WERI-Rb-1 (cell line): ENCODE results near the gene CA5B.

Source experiments
- DNase-seq: peaks from one replicate; pipeline ENCODE4 v3.0.0-alpha.2; 2020
- H3K27ac ChIP-seq: fragments of 250-450 bp; sonication (Bioruptor Pico); 2 replicates; pipeline ENCODE4 v1.5.1; 2020; ENCODE audit warnings: mild to moderate bottlenecking, moderate library complexity
- H3K27me3 ChIP-seq: fragments of 250-450 bp; sonication (Bioruptor Pico); 2 replicates; pipeline ENCODE4 v1.5.1; 2021; ENCODE audit warnings: mild to moderate bottlenecking, low read depth, moderate library complexity; ENCODE audit not compliant: insufficient read depth, severe bottlenecking
- H3K36me3 ChIP-seq: fragments of 250-450 bp; sonication (Bioruptor Pico); 2 replicates; pipeline ENCODE4 v1.5.1; 2020; ENCODE audit warnings: mild to moderate bottlenecking, moderate library complexity
- H3K4me3 ChIP-seq: 2 replicates; pipeline ENCODE4 v1.5.1; 2011; ENCODE audit warnings: low read depth, mild to moderate bottlenecking, control low read depth, low read length
- H3K9me3 ChIP-seq: fragments of 250-450 bp; sonication (Bioruptor Pico); 2 replicates; pipeline ENCODE4 v1.5.1; 2021; ENCODE audit warnings: mild to moderate bottlenecking, moderate library complexity; ENCODE audit not compliant: severe bottlenecking
- CTCF ChIP-seq: IDR thresholded peaks from 2 replicates; pipeline ENCODE4 v1.5.1; 2011; ENCODE audit warnings: low read depth, mild to moderate bottlenecking, control low read depth, inconsistent platforms, low read length

Gene CA5B

DNA sequence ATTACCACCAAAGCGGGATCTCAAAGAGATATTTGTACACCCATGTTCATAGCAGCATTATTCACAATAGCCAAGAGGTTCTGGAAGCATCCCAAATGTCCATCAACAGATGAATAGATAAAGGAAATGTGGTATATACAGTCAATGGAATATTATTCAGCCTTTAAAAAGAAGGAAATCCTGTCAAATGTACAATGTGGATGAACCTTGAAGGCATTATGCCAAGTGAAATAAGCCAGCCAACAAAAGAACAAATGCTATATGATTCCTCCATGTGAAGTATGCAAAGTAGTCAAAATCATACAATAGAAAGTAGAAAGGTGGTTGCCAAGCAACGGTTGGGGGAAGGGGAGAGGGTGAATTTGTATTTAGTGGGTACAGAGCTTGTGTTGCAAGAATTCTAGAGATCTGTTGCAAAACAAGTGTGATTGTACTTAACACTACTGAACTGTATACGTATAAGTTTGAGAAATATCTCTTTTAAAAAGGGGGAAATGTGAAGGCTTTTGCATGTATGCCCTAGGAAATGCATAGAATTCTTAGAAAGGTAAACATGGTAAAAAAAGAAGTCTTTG, 47.2 kb downstream of the CA5B start:
- no peak for DNase-seq
- H3K9me3 ChIP-seq: no peaks in the 10 kb centered on the region
- H3K27ac ChIP-seq: no peak overlapping the region
- peaks cover 3% of the 10 kb centered on the region; the same call in 1 of the 2 replicates for H3K36me3 ChIP-seq
- H3K27me3 ChIP-seq: no peaks in the 10 kb centered on the region
- H3K4me3 ChIP-seq: no peak overlapping the region
- no peak for TF ChIP-seq CTCF

DNA sequence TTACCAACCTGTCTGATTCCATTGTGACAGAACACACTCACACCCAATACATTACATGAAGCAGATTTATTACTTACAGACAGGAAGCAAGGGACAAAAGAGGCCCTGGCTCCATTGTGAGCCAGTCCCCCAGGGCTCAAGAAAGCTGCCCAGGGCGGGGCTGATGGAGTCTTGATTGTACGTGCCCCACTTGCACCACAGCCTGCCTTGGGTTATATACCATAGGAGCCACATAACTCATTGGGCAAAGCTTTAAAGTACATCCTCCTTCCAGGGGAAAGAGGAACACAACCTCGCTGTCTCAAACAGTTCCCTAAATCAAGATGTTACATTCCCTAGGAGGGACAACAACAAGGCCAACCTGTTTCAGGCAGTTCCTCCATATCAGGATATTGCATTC, 48.8 kb downstream of the CA5B start:
- H3K27me3 ChIP-seq: no peaks in the 10 kb centered on the region
- H3K27ac ChIP-seq: no peak overlapping the region
- TF ChIP-seq CTCF: no peak
- no peak overlapping the region for H3K4me3 ChIP-seq
- H3K36me3 ChIP-seq: peaks cover 4% of the 10 kb centered on the region
- H3K9me3 ChIP-seq: no peaks in the 10 kb centered on the region
- no peak for DNase-seq

- Histone ChIP-seq H3K27ac (peak within 1 kb of the TSS; percentile 75), H3K9me3 (no peaks in the 10 kb centered on the region), H3K4me3 (peak within 1 kb of the TSS; percentile 85), H3K27me3 (no peaks in the 10 kb centered on the region), H3K36me3 (peaks cover 22% of the 10 kb centered on the region)
- TF ChIP-seq CTCF: no peak
- peak; percentile 89 for DNase-seq
Observed at GRCh38 chrX:15789979-15790768, 52.1 kb downstream of the CA5B start, which contains the start of gene ZRSR2. TSS of gene ZRSR2 (plus strand) at chrX:15790484. CDS start at chrX:15790496, 12 bp downstream.

DNA sequence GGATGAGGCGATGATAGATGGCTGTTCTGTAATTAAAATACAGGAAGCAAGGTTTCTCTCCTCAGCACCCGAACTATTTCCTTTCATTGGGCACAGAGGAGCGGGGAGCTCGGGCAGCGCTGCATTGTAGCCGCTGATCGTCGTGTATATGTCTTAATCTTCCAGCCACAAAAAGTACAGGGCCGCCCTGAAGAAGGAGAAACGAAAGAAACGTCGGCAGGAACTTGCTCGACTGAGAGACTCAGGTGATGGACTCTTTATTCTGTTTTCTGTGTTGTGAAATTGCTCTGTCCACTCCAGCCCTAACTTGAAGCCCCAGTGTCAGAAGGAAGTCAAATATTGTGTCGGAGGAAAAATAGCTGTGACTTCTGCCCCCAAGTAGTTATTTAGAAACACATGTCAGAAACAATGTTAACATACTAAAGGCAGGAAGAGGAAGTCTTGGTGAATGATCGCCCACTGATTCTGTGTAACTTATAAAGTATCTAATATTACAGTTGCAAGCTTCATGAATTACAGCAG, 52.8 kb downstream of the CA5B start:
- Histone ChIP-seq H3K36me3 (peaks cover 22% of the 10 kb centered on the region), H3K27ac (peak overlapping the region; percentile 75), H3K9me3 (no peaks in the 10 kb centered on the region), H3K4me3 (peak overlapping the region; percentile 85), H3K27me3 (no peaks in the 10 kb centered on the region)
- no peak for TF ChIP-seq CTCF
- no peak for DNase-seq

GRCh38 chrX:15797707-15798106, 59.6 kb downstream of the CA5B start:
- Histone ChIP-seq H3K9me3 (no peaks in the 10 kb centered on the region), H3K36me3 (peaks cover 34% of the 10 kb centered on the region), H3K27ac (no peak overlapping the region), H3K27me3 (no peaks in the 10 kb centered on the region), H3K4me3 (no peak overlapping the region)
- no peak for TF ChIP-seq CTCF
- DNase-seq: no peak
